Testis (tissue), 3 donors: ENCODE measurements around the gene ZNF148. TPM values are rescaled to one million over a fixed set of nuclear protein-coding genes. Genes with fewer than 3 reads are reported as not detected.

Experiments used
- DNase-seq: peaks from one replicate; pipeline ENCODE4 v3.0.0-alpha.2; 2019
- H3K27ac ChIP-seq, 2 donors: fragments of 200-600 bp; sonication (generic); one replicate each; pipeline ENCODE4 v1.5.1; 2019
- H3K27me3 ChIP-seq: fragments of 200-600 bp; sonication (generic); one replicate; pipeline ENCODE4 v1.5.1; 2019
- H3K36me3 ChIP-seq: fragments of 200-600 bp; sonication (generic); one replicate; pipeline ENCODE4 v1.5.1; 2017; ENCODE audit warnings: low read depth; ENCODE audit errors: missing control alignments
- H3K4me1 ChIP-seq: fragments of 200-600 bp; sonication (generic); one replicate; pipeline ENCODE4 v1.5.1; 2019
- H3K4me3 ChIP-seq, 2 donors: fragments of 200-600 bp; sonication (generic); one replicate each; pipeline ENCODE4 v1.5.1; 2017 to 2019
- H3K9me3 ChIP-seq: fragments of 200-600 bp; sonication (generic); one replicate; pipeline ENCODE4 v1.5.1; 2017
- CTCF ChIP-seq, 3 experiments: fragments of 450-650 bp in 2 of 3; fragments of 200-600 bp in 1 of 3; sonication (generic) in 1 of 3; IDR thresholded peaks; one replicate each; pipeline ENCODE4 v1.5.1; 2016 to 2019; ENCODE audit warnings: antibody characterized with exemption in 3 of 3, mild to moderate bottlenecking in 2 of 3, moderate library complexity in 1 of 3
- POLR2A ChIP-seq: fragments of 450-650 bp; IDR thresholded peaks from one replicate; pipeline ENCODE4 v1.6.1; 2017; ENCODE audit warnings: antibody characterized with exemption, mild to moderate bottlenecking, moderate library complexity
- WGBS, 2 donors: methylation state at CpG; one replicate each; pipeline ENCODE4 v1.1.5; 2018; 5-methylcytosine and 5-hydroxymethylcytosine counted together
- intact Hi-C: fragments of 100-400 bp; cut with DNase I; formaldehyde crosslinking; loops from one replicate; pipeline ENCODE4 v1.15.1; 2023; ENCODE audit warnings: low total_unique reads
- polyA plus RNA-seq: library from polyadenylated mRNA; stranded (reverse); fragments of 350-450 nt; fragmentation: Illumina TruSeq; extraction: RNeasy Lipid Tissue Mini Kit (QIAGEN cat#74804); gene quantifications from one replicate; pipeline ENCODE4 v1.2.3, GENCODE V29; 2014; ENCODE audit warnings: low read depth, low replicate concordance; ENCODE audit not compliant: insufficient read depth
- total RNA-seq, 2 donors: library from RNA; depleted of rRNA; stranded (reverse); fragments of >200 nt; gene quantifications; one replicate each; pipeline ENCODE4 v1.2.3, GENCODE V29; 2016

The ZNF148 gene
- total and polyA plus RNA-seq, 3 donors from 2014 or later: 17.6 to 33.6 (median 29.7) TPM

- Histone ChIP-seq H3K4me1 (no peaks in the 10 kb centered on the region), H3K27me3 (no peaks in the 10 kb centered on the region), H3K36me3 (no peaks in the 10 kb centered on the region), H3K9me3 (no peaks in the 10 kb centered on the region), H3K4me3 (no peak overlapping the region), H3K27ac (no peak overlapping the region)
- TF ChIP-seq POLR2A (no peak), CTCF (IDR thresholded peaks at IDR 0.05) (no peak)
- no peak for DNase-seq
- intact Hi-C loops: no loop called here
These were observed 58.2 kb downstream of the ZNF148 start for GRCh38 chr3:125316949-125317348.

- Histone ChIP-seq H3K9me3 (no peaks in the 10 kb centered on the region), H3K27me3 (no peaks in the 10 kb centered on the region), H3K27ac (no peak overlapping the region), H3K4me1 (no peaks in the 10 kb centered on the region), H3K4me3 (no peak overlapping the region), H3K36me3 (no peaks in the 10 kb centered on the region)
- 87 to 89% methylated on average over 1 of the region's 1 CpG for WGBS, 2 donors
- intact Hi-C loops: no loop called here
- no peak for DNase-seq
- TF ChIP-seq CTCF (IDR thresholded peaks at IDR 0.05) (no peak), POLR2A (no peak)
These were observed 58.9 kb downstream of the ZNF148 start for GRCh38 chr3:125316246-125316645.

- Histone ChIP-seq H3K27ac (no peak overlapping the region), H3K4me1 (no peaks in the 10 kb centered on the region), H3K4me3 (no peak overlapping the region), H3K9me3 (no peaks in the 10 kb centered on the region), H3K36me3 (no peaks in the 10 kb centered on the region), H3K27me3 (no peaks in the 10 kb centered on the region)
- WGBS, 2 donors: 94 to 97% methylated on average over 6 of the region's 6 CpGs
- intact Hi-C loops: no loop called here
- no peak for TF ChIP-seq POLR2A
- no peak for TF ChIP-seq CTCF (IDR thresholded peaks at IDR 0.05)
- no peak for DNase-seq
These were observed 62.0 kb downstream of the ZNF148 start for GRCh38 chr3:125313060-125313635.

GRCh38 chr3:125310623-125311081 lies 64.5 kb downstream of the ZNF148 start:
- TF ChIP-seq CTCF (IDR thresholded peaks at IDR 0.05) (no peak), POLR2A (no peak)

GRCh38 chr3:125309476-125309875 lies 65.6 kb downstream of the ZNF148 start:
- WGBS, 2 donors: 91 to 94% methylated on average over 9 of the region's 9 CpGs
- no peaks in the 10 kb centered on the region for H3K27me3 ChIP-seq
- H3K4me3 ChIP-seq: no peak overlapping the region
- H3K27ac ChIP-seq: no peak overlapping the region
- no peaks in the 10 kb centered on the region for H3K9me3 ChIP-seq
- H3K36me3 ChIP-seq: no peaks in the 10 kb centered on the region
- H3K4me1 ChIP-seq: no peaks in the 10 kb centered on the region
- intact Hi-C loops: no loop called here
- TF ChIP-seq POLR2A (no peak), CTCF (IDR thresholded peaks at IDR 0.05) (no peak)
- no peak for DNase-seq

More at GRCh38 chr3:125310623-125311081, 64.5 kb downstream of the ZNF148 start:
- DNase-seq: no peak
- no peak overlapping the region for H3K4me3 ChIP-seq
- intact Hi-C loops: no loop called here
- no peaks in the 10 kb centered on the region for H3K9me3 ChIP-seq
- WGBS, 2 donors: 61 to 83% methylated on average over 5 of the region's 5 CpGs
- H3K27me3 ChIP-seq: no peaks in the 10 kb centered on the region
- no peaks in the 10 kb centered on the region for H3K4me1 ChIP-seq
- no peaks in the 10 kb centered on the region for H3K36me3 ChIP-seq
- H3K27ac ChIP-seq: no peak overlapping the region
